ENCODE data around the gene ZNF146.
A peak's percentile ranks its signal among the peaks of the same experiment; 100 is the strongest.
"Not testable (repeated sequence)": the region's sequence is repeated elsewhere in the genome, so short reads cannot be mapped to it uniquely, and the experiment has no call there.

The ZNF146 gene

DNA sequence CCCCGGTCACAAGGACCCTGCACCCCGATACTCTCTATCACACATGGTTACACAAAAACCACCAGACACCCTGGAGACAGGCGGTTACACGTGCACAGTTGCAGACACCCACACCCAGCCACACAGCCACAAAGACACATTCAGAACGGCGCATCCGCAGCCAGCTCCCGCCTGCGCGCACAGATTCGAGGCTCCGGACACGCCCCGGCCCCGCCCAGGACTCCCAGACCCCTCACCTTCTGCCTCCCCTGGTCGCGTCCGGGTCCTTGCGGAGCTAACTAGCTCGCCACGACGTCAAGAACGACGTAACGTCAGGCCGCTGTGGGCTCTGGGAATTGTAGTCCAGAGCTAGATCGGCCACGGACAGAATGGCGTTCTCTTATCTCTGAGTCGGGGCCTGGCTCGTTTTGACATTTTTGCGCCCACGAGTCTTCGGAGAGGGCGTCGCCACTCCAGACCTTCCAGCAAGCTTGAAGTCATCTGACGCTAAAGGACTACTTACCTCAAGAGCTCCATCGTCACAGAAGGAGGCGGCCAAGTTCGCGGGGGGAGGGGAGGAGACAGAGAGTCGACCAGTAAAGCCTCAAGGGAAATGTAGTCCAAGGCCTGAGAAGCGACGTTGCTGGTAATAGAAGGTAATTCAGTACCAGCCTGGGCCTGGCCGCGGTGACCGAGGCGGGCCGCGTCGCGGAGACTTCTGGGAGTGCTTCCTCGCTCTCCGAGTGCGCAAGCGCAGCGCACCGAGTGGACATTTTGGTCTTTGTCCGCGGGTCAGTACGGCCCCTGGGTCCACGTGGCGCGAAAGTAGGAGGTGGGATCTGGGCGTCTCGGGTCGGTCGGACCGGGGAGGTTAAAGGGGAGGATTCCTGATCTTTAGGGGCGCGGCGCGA, at the start of gene ZNF146, which contains the start of gene ZNF565:
TSS of gene ZNF146 (plus strand) at position 721 of the 890 bp plus-strand sequence. CDS start 21,335 bp downstream, outside the sequence.
TSS of gene ZNF565 (minus strand) at position 280 of the 890 bp plus-strand sequence. CDS start 12,680 bp downstream, outside the sequence.
- DNase-seq (ENCODE audit: low spot score), result peak; percentile 100

DNA sequence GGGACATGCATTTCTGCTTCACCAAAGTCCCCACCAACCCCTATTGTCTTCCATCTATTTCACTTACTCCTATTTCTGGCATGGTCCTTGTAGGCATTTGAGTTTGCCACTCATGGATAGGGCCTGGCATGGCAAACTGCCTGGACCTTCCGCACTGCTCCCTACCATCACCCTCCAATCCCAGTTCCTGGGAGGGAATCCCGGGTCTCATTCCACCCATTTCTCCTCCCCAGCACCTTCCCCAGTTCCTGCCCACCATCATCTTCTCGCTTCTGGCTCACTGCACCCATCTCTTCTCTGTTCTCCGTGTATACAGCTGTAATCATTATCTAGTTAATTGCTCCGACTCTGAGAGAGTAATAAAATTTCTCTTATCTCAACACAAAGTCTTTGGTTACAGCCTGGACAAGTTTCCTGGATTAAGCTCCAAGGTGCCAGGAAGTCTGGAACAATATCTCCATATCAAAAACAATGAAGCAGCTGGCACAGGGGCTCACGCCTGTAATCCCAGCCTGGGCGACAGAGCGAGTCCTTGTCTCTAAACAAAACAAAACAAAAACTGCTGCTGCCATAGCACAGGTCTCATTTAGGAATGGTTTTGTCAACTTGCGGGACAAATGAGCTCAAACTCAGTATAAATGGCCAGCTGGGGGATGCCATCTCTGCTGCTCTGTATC, 45.7 kb upstream of the ZNF146 start:
- DNase-seq (ENCODE audit: low spot score), result no peak

DNA sequence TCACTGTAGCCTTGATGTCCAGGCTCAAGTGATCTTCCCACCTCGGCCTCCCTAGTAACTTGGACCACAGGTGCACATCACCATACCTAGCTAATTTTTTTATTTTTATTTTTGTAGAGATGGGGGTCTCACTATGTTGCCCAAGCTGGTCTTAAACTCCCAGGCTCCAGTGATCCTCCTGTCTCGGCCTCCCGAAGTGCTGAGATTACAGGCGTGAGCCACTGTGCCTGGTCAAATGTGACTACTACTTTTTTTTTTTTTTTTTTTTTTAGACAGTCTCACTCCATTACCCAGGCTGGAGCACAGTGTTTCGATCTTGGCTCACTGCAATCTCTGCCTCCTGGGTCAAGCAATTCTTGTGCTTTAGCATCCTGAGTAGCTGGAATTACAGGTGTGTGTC, 42.1 kb upstream of the ZNF146 start:
- DNase-seq (ENCODE audit: low spot score), result no peak

DNA sequence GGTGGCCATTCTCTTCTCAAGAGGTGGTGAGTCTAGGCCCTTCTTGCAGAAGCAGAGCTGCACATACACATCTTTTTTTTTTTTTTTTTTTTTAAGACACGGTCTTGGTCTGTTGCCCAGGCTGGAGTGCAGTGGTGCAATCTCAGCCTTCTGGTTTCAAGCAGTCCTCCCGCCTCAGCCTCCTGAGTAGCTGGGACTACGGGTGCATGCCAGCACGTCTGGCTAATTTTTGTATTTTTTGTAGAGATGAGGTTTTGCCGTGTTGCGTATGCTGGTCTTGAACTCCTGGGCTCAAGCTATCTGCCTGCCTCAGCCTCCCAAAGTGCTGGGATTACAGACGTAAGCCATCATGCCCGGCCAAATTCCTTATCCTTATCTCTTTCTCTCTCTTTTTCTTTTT, 41.1 kb upstream of the ZNF146 start:
- DNase-seq (ENCODE audit: low spot score), result not testable (repeated sequence)

DNA sequence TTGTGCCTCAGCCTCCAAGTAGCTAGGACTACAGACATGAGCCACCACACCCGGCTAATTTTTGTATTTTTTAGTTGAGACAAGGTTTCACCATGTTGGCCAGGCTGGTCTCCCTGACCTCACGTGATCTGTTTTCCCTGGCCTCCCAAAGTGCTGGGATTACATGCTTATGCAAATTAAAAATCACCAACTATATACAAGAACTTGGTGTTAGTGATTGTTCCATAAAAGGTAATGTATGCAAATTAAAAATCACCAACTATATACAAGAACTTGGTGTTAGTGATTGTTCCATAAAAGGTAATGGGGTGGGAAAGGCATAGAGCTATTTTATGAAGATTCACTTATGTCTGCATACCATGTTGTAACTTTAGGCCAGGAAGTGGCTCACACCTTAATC, 35.8 kb upstream of the ZNF146 start:
- DNase-seq (ENCODE audit: low spot score), result not testable (repeated sequence)

DNA sequence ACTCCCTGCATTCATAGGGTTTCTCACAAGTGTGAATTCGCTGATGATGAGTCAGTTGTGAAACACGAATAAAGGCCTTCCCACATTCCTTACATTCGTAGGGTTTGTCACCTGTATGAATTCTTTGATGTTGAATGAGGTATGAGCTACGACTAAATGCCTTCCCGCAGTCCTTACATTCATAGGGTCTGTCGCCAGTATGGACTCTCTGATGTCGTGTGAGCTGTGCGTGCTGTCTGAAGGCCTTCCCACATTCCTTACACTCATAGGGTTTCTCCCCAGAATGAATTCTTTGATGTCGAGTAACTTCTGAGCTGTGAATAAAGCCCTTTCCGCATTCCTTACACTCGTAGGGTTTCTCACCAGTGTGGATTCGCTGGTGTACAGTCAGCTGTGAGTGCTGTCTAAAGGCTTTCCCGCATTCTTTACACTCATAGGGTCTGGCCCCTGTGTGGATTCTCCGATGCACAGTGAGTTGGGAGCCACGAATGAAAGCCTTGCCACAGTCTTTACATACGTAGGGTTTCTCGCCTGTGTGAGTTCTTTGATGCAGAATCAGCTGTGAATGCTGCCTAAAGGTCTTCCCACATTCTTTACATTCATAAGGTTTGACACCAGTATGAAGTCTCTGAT, 32.2 kb upstream of the ZNF146 start:
- DNase-seq (ENCODE audit: low spot score), result peak; percentile 98

DNA sequence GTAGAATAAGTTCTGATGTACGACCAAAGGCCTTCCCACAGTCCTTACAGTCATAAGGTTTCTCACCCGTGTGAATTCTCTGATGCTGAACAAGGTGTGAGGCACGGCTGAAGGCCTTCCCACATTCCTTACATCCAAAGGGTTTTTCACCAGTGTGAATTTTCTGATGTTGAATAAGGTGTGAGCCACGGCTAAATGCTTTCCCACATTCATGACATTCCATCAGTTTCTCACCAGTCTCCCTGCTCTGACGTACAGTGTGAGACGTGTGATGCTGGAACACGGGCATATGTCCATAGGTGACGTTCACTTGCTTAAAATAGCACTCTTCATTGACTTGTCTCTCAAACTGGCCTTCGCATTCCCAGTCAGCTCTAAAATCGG, 31.7 kb upstream of the ZNF146 start:
- DNase-seq (ENCODE audit: low spot score), result peak; percentile 86

DNA sequence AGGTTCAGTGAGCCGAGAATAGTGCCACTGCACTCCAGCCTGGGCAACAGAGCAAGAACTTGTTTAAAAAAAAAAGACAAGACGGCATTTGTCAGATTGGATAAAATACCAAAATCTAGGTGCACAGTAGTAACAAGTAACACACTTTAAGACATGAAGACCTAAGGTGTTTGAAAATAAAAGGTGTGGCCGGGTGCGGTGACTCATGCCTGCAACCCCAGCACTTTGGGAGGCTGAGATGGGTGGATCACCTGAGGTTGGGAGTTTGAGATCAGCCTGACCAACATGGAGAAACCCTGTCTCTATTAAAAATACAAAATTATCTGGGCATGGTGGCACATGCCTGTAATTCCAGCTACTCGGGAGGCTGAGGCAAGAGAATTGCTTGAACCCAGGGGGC, 28.2 kb upstream of the ZNF146 start:
- not testable (repeated sequence) for DNase-seq (ENCODE audit: low spot score)

DNA sequence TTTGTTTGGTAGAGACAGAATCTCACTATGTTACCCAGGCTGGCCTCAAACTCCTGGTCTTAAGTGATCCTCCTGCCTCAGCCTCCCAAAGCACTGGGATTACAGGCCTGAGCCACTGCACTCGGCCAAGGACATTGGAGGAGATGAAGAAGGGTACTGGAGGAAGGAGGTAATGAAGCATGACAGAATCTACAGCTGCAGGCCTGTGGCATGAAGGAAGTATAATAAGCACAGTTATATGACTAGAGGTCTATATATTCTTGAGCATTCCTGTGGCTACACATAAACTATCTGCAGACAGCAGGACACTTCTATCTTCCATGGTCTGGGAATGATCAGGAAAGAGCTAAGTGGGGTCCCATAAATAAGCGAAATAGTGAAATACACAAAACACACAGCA, 18.7 kb upstream of the ZNF146 start:
- DNase-seq (ENCODE audit: low spot score), result no peak

DNA sequence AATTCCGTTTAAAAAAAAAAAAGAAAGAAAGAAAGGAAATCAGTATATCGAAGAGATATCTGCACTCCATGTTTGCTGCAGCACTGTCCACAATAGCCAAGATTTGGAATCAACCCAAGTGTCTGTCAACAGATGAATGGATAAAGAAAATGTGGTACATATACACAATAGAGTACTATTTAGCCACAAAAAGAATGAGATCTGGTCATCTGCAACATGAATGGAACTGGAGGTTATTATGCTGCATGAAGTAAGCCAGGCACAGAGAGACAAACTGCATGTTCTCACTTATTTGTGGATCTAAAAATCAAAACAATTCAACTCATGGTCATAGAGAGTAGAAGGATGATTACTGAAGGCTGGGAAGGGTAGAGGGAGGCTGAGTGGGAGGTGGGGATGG, 16.8 kb upstream of the ZNF146 start:
- no peak for DNase-seq (ENCODE audit: low spot score)

DNA sequence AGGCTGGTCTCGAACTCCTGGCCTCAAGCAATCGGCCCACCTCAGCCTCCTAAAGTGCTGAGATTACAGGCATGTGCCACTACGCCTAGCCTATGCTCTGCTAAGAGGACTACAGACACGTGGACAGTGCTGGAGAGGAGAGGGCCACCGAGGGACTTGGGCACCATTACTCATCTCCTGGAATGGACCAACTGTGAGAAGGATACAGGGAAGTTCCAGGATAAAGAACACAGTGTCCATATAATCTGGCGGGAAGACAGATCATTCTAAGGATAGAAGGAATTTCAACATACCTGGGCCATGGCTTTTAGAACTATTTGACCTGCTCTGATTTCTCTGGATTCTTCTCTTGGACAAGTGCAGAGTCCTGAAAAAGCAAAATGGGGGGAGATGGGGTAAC, 13.2 kb upstream of the ZNF146 start:
- no peak for DNase-seq (ENCODE audit: low spot score)

DNA sequence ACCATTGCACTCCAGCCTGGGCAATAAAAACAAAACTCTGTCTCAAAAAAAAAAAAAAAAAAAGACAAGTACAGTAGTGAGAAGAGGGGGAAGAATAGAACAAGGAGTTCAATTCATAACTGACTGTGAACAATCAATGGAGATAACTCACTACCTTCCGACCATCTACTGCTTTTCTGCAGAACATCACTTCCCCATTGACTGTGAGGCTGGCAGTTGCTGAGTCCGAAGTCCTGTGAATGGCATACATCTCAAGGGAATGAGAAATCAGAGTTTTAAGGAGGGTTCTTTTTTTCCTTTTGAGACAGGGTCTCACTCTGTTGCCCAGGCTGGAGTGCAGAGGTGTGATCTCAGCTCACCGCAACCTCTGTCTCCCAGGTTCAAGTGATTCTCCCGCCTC, 11.6 kb upstream of the ZNF146 start:
- no peak for DNase-seq (ENCODE audit: low spot score)

DNA sequence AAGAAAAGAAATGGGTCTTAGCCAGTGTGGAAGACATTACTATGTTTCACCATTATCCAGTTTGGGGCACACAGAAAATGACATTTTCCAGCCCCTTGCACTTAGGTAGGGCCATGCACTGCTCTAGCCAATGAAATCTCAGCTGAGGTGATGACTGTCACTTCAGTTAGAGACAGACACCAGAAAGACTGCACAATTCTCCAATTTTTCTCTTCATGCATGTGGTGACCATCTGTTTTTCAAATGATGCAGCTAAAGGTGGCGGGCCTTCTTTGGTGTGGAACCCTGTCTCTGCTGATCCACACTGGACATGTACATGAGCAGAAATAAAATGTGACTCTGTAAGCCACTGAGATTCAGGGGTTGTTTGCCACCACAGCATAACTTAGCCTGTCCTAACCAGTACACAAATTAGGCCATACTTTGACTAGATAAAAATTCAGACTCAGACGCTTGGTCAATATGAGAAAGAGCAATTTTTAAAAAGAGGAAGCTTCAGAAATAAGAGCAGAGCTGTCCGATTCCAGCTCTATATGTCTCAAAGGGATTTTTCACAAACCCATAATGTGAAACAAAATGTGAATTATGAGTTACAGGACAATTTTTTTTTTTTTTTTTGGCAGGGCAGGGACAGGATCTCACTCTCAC, 7.2 kb upstream of the ZNF146 start:
- no peak for DNase-seq (ENCODE audit: low spot score)

DNA sequence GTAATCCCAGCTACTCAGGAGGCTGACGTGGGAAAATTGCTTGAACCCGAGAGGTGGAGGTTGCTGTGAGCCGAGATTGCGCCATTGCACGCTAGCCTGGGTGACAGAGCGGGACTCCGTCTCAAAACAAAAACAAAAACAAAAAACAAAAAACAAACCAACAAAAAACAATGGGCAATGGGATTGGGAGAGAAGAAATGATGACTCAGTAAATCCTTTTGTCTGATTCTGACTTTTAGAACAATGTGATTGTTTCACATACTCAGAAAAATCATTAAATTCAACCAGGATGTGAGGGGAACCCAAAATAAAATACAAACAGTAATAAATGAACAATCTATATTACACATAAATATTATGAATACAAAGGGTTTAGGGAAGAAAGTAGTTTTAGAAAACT, 5.5 kb upstream of the ZNF146 start:
- DNase-seq (ENCODE audit: low spot score), result no peak

DNA sequence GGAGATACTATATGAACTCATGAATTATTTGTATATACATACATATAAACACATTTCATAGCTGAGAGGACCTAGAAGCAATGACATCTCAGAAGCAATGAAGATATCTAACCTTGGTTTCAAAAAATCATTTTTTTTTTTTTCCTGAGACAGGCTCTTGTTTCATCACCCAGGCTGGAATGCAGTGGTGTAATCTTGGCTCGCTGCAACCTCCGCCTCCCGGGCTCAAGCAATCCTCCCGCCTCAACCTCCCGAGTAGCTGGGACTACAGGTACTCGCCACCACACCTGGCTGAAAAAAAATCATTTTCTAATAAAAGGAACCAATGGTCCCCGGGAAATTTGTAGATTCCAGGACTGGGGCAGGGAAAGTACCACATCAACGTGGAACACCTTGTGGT, 4.4 kb upstream of the ZNF146 start:
- DNase-seq (ENCODE audit: low spot score), result no peak

DNA sequence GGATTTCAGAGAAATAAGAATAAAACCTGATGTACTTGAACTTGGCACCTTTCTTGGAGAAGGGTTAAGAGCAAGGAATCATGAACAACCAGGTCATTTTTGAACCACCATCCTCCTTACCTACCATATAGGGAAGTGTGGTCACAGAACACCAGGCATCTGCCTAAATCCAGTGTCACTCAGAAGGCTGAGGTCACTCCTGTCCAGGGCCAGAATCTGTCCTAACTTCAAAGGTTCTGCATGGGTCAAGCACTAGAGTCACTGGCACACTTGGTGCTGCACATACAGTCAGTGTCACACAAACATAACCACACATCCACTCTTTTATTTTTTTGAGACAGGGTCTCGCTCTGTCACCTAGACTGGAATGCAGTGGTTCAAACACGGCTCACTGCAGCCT, 2.0 kb upstream of the ZNF146 start:
- DNase-seq (ENCODE audit: low spot score), result no peak

DNA sequence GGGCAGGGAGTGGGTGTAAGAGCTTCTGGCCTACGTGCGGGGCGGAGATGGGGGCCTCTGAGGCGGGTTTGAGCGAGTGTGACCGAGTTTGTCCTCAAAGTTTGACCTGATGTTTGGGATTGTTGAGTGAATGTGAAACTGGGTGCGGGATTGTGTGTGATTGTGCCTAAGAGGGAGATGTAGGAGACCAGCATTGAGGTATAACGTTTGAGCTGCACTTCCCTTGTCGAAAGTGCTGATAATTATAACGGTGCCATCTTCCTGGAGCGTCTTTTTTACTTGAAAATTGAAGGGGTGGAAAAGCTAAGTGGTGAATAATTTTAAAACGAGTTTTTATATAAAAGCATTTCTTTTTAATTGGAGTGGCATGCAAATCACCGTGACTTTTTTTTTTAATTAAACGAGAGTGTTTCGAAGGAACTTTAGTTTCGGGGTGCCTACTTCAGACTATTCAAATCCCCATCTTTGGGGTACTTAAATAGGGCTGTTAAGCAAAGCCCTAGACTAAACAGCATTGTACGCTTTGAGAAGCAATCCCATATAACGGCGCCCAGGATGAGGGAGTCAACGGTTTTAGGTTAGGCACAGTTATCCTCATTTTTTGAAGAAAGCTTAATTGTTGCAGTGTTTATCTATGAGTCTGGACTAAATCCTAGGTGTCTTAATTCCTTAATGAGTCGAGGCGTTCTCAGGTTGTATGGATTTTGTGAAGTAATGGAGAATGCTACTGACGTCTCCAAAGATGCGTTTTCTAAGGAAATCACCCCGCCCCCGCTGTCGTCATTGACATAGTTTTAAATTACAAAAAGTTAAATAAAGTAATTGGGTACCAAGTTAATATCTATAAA, 594 bp downstream of the ZNF146 start:
- peak; percentile 27 for DNase-seq (ENCODE audit: low spot score)

DNA sequence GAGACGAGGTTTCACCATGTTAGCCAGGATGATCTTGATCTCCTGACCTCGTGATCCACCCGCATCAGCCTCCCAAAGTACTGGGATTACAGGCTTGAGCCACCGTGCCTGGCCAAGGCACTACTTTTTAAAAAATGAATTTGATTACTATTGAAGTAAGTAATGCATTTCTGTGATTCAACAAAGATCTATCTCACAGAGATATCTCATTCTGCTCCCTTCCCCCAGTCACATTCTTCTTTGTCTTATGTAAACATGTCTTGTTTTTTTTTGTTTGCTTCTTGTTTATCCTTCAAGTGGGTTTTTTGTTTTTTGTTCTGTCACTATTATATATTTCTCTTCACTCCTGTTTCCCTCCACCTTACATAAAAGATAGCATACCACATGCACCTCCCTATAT, 6.6 kb downstream of the ZNF146 start:
- no peak for DNase-seq (ENCODE audit: low spot score)

DNA sequence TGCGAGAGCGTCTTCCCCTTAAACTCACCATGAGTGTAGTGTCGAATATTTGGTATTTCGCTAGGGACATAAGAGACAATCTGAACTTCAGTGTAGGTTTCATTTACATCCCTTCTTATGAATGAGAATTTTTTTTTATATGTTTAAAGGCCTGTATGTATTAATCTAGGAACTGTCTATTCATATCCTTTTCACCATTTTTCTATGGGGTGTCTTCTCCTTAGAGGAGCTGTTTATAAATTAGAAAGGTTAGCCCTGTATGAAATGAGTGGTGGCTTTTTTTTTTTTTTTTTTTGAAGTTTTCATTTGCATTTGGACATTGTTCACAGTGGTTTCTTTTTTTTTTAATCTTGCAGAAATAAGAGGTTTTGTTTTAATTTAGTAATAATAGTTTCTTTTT, 7.6 kb downstream of the ZNF146 start:
- DNase-seq (ENCODE audit: low spot score), result no peak

DNA sequence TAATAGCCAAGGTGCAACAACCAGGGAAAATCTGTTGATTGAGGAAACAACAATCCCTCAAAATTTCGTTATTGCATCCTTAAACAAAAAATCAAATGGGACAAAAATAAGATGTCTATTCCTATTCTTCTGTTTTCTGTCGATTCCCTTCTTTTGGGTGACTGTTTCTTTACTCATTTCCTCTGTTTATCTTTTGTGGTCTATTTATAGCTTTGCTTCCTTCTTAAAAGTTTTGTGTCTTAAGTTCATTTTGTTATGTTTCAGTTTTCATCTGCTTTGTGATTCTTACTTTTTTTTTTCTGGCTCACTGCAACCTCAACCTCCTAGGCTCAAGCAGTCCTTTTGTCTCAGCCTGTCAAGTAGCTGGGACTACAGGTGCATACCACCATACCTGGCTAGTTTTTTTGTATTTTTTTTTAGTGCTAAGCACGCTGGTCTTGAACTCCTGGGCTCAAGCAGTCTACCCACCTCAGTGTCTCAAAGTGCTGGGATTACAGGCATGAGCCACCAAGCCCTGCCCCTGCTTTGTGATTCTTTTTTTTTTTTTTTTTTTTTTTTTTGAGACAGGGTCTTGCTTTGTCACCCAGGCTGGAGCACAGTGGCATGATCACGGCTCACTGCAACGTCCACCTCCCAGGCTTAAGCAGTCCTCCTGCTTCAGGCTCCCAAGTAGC, 10.4 kb downstream of the ZNF146 start:
- DNase-seq (ENCODE audit: low spot score), result no peak

DNA sequence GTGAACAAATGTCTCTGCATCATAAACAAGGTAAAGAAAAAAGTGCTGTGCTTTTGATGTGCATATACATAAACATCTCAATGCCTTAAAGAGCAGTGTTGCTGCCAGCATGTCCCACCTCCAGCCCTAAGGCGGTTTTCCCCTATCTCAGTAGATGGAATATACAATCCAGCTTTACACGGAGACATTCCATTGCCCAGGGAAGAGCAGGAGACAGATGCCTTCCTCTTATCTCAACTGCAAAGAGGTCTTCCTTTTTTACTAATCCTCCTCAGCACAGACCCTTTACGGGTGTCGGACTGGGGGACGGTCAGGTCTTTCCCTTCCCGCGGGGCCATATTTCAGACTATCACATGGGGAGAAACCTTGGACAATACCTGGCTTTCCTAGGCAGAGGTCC, 18.7 kb downstream of the ZNF146 start:
- DNase-seq (ENCODE audit: low spot score), result not testable (repeated sequence)
